ENCODE data around the gene SIGLEC8. TPM values are rescaled to one million over a fixed set of nuclear protein-coding genes. Genes with fewer than 3 reads are reported as not detected.

The SIGLEC8 gene
- total RNA-seq, 1 experiment from 2014 or later, result not detected

DNA sequence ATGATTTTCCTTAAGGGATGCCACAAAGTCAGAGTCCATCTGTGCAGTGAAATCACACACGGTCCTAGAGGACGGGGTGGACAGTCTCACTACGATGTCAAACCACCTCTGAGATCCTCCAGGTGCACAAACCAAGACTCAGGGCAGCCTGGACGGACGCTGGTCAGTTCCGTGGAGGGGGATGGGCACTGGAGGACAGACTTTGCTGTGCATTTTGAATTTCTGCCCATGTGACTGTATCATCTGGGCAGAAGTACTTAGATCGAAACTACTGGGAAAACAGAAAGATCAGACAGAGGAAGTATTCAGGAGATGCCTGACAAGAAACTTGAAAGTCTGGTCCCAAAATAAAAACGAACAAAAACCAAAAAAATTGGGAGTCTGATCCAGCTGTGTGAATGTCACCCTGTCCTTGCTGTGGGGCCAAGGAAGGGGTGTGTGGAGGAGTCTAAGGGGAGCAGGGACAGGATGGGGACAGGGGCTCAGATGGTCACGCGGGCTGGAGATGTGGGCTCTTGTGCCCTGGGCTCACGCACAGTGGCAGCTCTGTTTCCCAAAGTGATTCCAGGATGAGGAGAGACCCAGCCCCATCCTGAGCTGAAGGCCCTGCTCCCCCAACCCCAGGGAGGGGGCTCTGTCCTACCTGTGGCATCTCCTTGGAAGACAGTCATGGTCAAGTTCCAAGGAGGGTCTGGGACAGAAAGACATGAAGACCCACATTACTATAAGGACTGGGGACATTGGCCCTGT, 1.5 kb downstream of the SIGLEC8 start:
- H3K27me3 ChIP-seq (replicated peaks; ENCODE audit: control insufficient read depth, insufficient read depth, low read length), result no peaks in the 10 kb centered on the region
- no peak overlapping the region for H3K4me3 Mint-ChIP-seq (ENCODE audit: unreplicated experiment)
- H3K36me3 Mint-ChIP-seq (ENCODE audit: insufficient read depth, unreplicated experiment), result no peaks in the 10 kb centered on the region
- H3K4me1 ChIP-seq, result no peaks in the 10 kb centered on the region
- TF ChIP-seq, protein P1, sequence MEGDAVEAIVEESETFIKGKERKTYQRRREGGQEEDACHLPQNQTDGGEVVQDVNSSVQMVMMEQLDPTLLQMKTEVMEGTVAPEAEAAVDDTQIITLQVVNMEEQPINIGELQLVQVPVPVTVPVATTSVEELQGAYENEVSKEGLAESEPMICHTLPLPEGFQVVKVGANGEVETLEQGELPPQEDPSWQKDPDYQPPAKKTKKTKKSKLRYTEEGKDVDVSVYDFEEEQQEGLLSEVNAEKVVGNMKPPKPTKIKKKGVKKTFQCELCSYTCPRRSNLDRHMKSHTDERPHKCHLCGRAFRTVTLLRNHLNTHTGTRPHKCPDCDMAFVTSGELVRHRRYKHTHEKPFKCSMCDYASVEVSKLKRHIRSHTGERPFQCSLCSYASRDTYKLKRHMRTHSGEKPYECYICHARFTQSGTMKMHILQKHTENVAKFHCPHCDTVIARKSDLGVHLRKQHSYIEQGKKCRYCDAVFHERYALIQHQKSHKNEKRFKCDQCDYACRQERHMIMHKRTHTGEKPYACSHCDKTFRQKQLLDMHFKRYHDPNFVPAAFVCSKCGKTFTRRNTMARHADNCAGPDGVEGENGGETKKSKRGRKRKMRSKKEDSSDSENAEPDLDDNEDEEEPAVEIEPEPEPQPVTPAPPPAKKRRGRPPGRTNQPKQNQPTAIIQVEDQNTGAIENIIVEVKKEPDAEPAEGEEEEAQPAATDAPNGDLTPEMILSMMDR (IDR thresholded peaks at IDR 0.05; ENCODE audit: insufficient read depth in 1 of 2, low read depth in 1 of 2, low read length in 1 of 2, severe bottlenecking in 1 of 2, unreplicated experiment in 1 of 2), result no peak
- CTCF ChIA-PET, result no interaction called here
- H3K9me3 ChIP-seq, result 0 out of 2 replicates have a peak, but pooled peaks cover 2% of the 10 kb centered on the region
- DNase-seq, result no peak
- intact Hi-C loops (cut with micrococcal nuclease; ENCODE audit: unreplicated experiment), result no loop called here
- POLR2A ChIA-PET, result no interaction called here
- no TSS peak for BruUV-seq (replicated peaks)
- H3K36me3 ChIP-seq (ENCODE audit: control insufficient read depth, insufficient read depth, low read length), result no peaks in the 10 kb centered on the region
- no peak overlapping the region for H3K27ac Mint-ChIP-seq (ENCODE audit: unreplicated experiment)
- no peaks in the 10 kb centered on the region for H3K4me1 Mint-ChIP-seq (ENCODE audit: low read depth, unreplicated experiment)
- H3K27me3 Mint-ChIP-seq (ENCODE audit: insufficient read depth, unreplicated experiment), result peaks cover 12% of the 10 kb centered on the region
- H3K4me3 ChIP-seq (ENCODE audit: low read depth, low read length), result no peak overlapping the region
- no peaks in the 10 kb centered on the region for H3K9me3 Mint-ChIP-seq (ENCODE audit: unreplicated experiment)

DNA sequence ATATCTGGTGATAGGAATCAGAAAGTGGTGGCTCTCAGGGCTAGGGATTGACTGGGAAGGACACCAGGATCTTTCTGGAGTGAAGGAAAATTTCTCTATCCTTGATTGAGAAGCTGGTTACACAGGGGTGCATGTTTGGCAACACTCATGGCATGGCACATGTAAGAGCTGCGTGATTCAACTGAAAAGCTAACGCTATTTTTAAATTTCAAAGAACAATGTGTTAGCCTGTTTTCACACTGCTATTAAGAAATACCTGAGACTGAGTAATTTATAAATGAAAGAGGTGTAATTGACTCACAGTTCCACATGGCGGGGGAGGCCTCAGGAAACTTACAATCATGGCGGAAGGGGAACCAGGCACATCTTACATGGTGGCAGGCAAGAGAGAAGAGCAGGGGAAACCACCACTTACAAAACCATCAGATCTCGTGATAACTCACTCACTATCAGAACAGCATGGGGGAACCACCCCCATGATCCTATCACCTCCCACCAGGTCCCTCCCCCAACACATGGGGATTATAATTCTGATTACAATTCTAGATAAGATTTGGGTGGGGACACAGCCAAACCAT, 7.4 kb downstream of the SIGLEC8 start:
- no TSS peak for BruUV-seq (replicated peaks)
- ChIA-PET POLR2A (no interaction called here), CTCF (no interaction called here)
- no peak for DNase-seq
- Mint-ChIP-seq H3K9me3 (ENCODE audit: unreplicated experiment) (peaks cover 9% of the 10 kb centered on the region), H3K4me1 (ENCODE audit: low read depth, unreplicated experiment) (no peaks in the 10 kb centered on the region), H3K4me3 (ENCODE audit: unreplicated experiment) (no peak overlapping the region), H3K27ac (ENCODE audit: unreplicated experiment) (no peak overlapping the region), H3K36me3 (ENCODE audit: insufficient read depth, unreplicated experiment) (no peaks in the 10 kb centered on the region), H3K27me3 (ENCODE audit: insufficient read depth, unreplicated experiment) (peaks cover 13% of the 10 kb centered on the region)
- TF ChIP-seq, protein P1 (IDR thresholded peaks at IDR 0.05; ENCODE audit: insufficient read depth in 1 of 2, low read depth in 1 of 2, low read length in 1 of 2, severe bottlenecking in 1 of 2, unreplicated experiment in 1 of 2), result no peak
- no peaks in the 10 kb centered on the region for H3K4me1 ChIP-seq
- H3K9me3 ChIP-seq, result peaks cover 3% of the 10 kb centered on the region; the same call in 1 of the 2 replicates
- no peaks in the 10 kb centered on the region for H3K36me3 ChIP-seq (ENCODE audit: control insufficient read depth, insufficient read depth, low read length)
- intact Hi-C loops (cut with micrococcal nuclease; ENCODE audit: unreplicated experiment), result no loop called here
- no peak overlapping the region for H3K4me3 ChIP-seq (ENCODE audit: low read depth, low read length)
- no peaks in the 10 kb centered on the region for H3K27me3 ChIP-seq (replicated peaks; ENCODE audit: control insufficient read depth, insufficient read depth, low read length)

DNA sequence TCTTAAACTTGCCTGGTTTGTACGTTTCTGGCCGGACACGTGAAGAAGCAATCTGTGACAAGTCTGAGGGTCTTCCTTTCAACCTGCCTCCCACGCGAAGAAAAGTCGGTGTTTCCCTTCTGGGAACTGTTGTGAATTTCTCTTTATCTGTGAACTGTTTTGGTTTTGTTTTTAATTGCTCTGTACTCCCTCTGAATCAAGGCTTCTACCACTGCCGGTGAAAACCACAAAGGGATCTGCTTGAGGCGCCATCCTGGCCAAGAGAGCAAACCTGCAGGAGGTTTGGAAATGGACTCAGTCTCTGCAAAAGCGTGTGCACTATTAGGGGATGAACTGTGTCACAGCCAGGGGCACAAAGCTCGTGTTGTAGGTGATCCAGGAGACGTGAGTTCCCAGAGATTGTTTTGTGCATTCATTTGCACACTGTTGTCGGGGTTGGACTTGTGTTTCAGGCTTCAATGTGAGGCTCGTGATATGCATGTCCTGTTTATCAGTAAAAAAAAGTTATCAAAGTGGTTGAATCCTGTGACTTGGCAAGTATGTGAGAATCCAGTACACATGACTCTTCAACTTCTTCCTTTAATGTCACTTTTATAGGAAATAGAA, 9.7 kb downstream of the SIGLEC8 start:
- Mint-ChIP-seq H3K36me3 (ENCODE audit: insufficient read depth, unreplicated experiment) (no peaks in the 10 kb centered on the region), H3K9me3 (ENCODE audit: unreplicated experiment) (peaks cover 9% of the 10 kb centered on the region), H3K4me3 (ENCODE audit: unreplicated experiment) (no peak overlapping the region), H3K27ac (ENCODE audit: unreplicated experiment) (no peak overlapping the region), H3K27me3 (ENCODE audit: insufficient read depth, unreplicated experiment) (peaks cover 10% of the 10 kb centered on the region), H3K4me1 (ENCODE audit: low read depth, unreplicated experiment) (no peaks in the 10 kb centered on the region)
- DNase-seq, result no peak
- Histone ChIP-seq H3K4me3 (ENCODE audit: low read depth, low read length) (no peak overlapping the region), H3K27me3 (replicated peaks; ENCODE audit: control insufficient read depth, insufficient read depth, low read length) (no peaks in the 10 kb centered on the region), H3K9me3 (peaks cover 3% of the 10 kb centered on the region; the same call in 1 of the 2 replicates), H3K4me1 (no peaks in the 10 kb centered on the region), H3K36me3 (ENCODE audit: control insufficient read depth, insufficient read depth, low read length) (no peaks in the 10 kb centered on the region)
- TF ChIP-seq, protein P1 (IDR thresholded peaks at IDR 0.05; ENCODE audit: insufficient read depth in 1 of 2, low read depth in 1 of 2, low read length in 1 of 2, severe bottlenecking in 1 of 2, unreplicated experiment in 1 of 2), result no peak
- BruUV-seq (replicated peaks), result no TSS peak
- intact Hi-C loops (cut with micrococcal nuclease; ENCODE audit: unreplicated experiment), result no loop called here
- CTCF ChIA-PET, result no interaction called here
- POLR2A ChIA-PET, result no interaction called here
